Left colon (tissue), 2 donors: Measurements from ENCODE around the gene PPFIBP1. TPM values are rescaled to one million over a fixed set of nuclear protein-coding genes. Genes with fewer than 3 reads are reported as not detected.
A peak's percentile ranks its signal among the peaks of the same experiment; 100 is the strongest.
"Not testable (repeated sequence)": the region's sequence is repeated elsewhere in the genome, so short reads cannot be mapped to it uniquely, and the experiment has no call there.

Source experiments
- ATAC-seq: fragments of 200-7000 bp; cut with Tn5 transposase; one replicate; pipeline ENCODE4 v1.9.1; 2020; ENCODE audit warnings: mild to moderate bottlenecking, moderate library complexity
- DNase-seq, 2 donors: peaks; one replicate each; pipeline ENCODE4 v3.0.0-alpha.2; 2020
- intact Hi-C, 2 donors: fragments of 100-400 bp; cut with DNase I in 1 of 2; cut with micrococcal nuclease in 1 of 2; formaldehyde crosslinking; loops; one replicate each; pipeline versions ENCODE4 v1.11.2 to v1.14.0; 2022; cut with DNase I, micrococcal nuclease
- total RNA-seq, 2 donors: library from RNA; stranded (reverse); fragmentation: NEBNext Ultra II Directional; extraction: Animal tissue kit (Norgen Biotek cat#: 25700); gene quantifications; one replicate each; pipeline ENCODE4 v1.2.1, GENCODE V29; 2021
- donor health status: DM: no; HTN: no; CAD: no.
- donor health status: DM: yes; HTN: yes; CAD: no.

Gene PPFIBP1
- total RNA-seq, 2 donors from 2014 or later: 40.9 to 43.1 TPM

GRCh38 chr12:27580561-27581330, 56.7 kb downstream of the PPFIBP1 start:
- intact Hi-C loops: no loop called here
- ATAC-seq: no peak
- no peak for DNase-seq

- ATAC-seq, intact Hi-C loops, DNase-seq: not testable (repeated sequence)
Observed at GRCh38 chr12:27581331-27581671, 57.3 kb downstream of the PPFIBP1 start.

GRCh38 chr12:27581833-27582232, 57.8 kb downstream of the PPFIBP1 start:
- DNase-seq, intact Hi-C loops, ATAC-seq: not testable (repeated sequence)

- DNase-seq, intact Hi-C loops, ATAC-seq: not testable (repeated sequence)
Observed at GRCh38 chr12:27582445-27582844, 58.4 kb downstream of the PPFIBP1 start.

- ATAC-seq: no peak
- intact Hi-C loops: no loop called here
- no peak for DNase-seq
Observed at GRCh38 chr12:27583057-27583797, 59.2 kb downstream of the PPFIBP1 start.

GRCh38 chr12:27583981-27584380, 60.0 kb downstream of the PPFIBP1 start:
- intact Hi-C loops: no loop called here
- ATAC-seq: no peak
- DNase-seq: no peak

- intact Hi-C loops: no loop called here
- ATAC-seq (no peak), DNase-seq (no peak)
Observed at GRCh38 chr12:27585739-27586265, 61.8 kb downstream of the PPFIBP1 start.

- intact Hi-C loops, DNase-seq, ATAC-seq: not testable (repeated sequence)
Observed at GRCh38 chr12:27588075-27588730, 64.2 kb downstream of the PPFIBP1 start.

- ATAC-seq: no peak
- DNase-seq: no peak
- intact Hi-C loops: no loop called here
Observed at GRCh38 chr12:27588776-27589175, 64.8 kb downstream of the PPFIBP1 start.

- intact Hi-C loops: no loop called here
- DNase-seq (no peak), ATAC-seq (no peak)
Observed at GRCh38 chr12:27589419-27589818, 65.4 kb downstream of the PPFIBP1 start.

- ATAC-seq, DNase-seq, intact Hi-C loops: not testable (repeated sequence)
Observed at GRCh38 chr12:27591698-27592097, 67.7 kb downstream of the PPFIBP1 start.

GRCh38 chr12:27592548-27592947, 68.5 kb downstream of the PPFIBP1 start:
- DNase-seq: no peak
- intact Hi-C loops: no loop called here

GRCh38 chr12:27593266-27593665, 69.3 kb downstream of the PPFIBP1 start:
- intact Hi-C loops: no loop called here
- ATAC-seq: no peak
- no peak for DNase-seq

More at GRCh38 chr12:27592548-27592947, 68.5 kb downstream of the PPFIBP1 start:
- peak; percentile 35 for ATAC-seq

- intact Hi-C loops: no loop called here
- ATAC-seq: no peak
- no peak for DNase-seq
Observed at GRCh38 chr12:27595231-27595642, 71.2 kb downstream of the PPFIBP1 start.

GRCh38 chr12:27598866-27599265, 74.9 kb downstream of the PPFIBP1 start:
- ATAC-seq, DNase-seq, intact Hi-C loops: not testable (repeated sequence)

GRCh38 chr12:27601056-27601828, 77.2 kb downstream of the PPFIBP1 start:
- DNase-seq, ATAC-seq, intact Hi-C loops: not testable (repeated sequence)

GRCh38 chr12:27602516-27602915, 78.5 kb downstream of the PPFIBP1 start:
- intact Hi-C loops: no loop called here
- DNase-seq: no peak
- no peak for ATAC-seq

- ATAC-seq: no peak
- intact Hi-C loops: no loop called here
- no peak for DNase-seq
Observed at GRCh38 chr12:27604431-27604830, 80.4 kb downstream of the PPFIBP1 start.

GRCh38 chr12:27606986-27607385, 83.0 kb downstream of the PPFIBP1 start:
- DNase-seq: no peak
- peak; percentile 56 for ATAC-seq
- intact Hi-C loops: no loop called here
